HepG2 (cell line): ENCODE results near the gene PALM. TPM values are rescaled to one million over a fixed set of nuclear protein-coding genes. Genes with fewer than 3 reads are reported as not detected.

Source experiments
- CEBPB ChIP-seq: IDR thresholded peaks from 2 replicates; pipeline ENCODE4 v1.6.1; 2011; ENCODE audit warnings: low read depth, low read length, improper control_type of control experiment, borderline replicate concordance
- DMTF1 ChIP-seq: sonication (generic); formaldehyde crosslinking; IDR thresholded peaks from 2 replicates; pipeline ENCODE4 v1.4.0; 2020; ENCODE audit warnings: mild to moderate bottlenecking, missing genetic modification reagents
- FOXO4 ChIP-seq: sonication (generic); formaldehyde crosslinking; conservative IDR thresholded peaks from 2 replicates; pipeline ENCODE4 v1.8.1; 2023; ENCODE audit warnings: missing genetic modification reagents
- FOXP1 ChIP-seq, 2 experiments: fragments of 450-650 bp in 1 of 2; IDR thresholded peaks; 2 replicates each; pipeline ENCODE4 v1.6.1; 2017 to 2018; ENCODE audit warnings: antibody characterized with exemption in 1 of 2
- HOXA3 ChIP-seq: sonication (generic); formaldehyde crosslinking; IDR thresholded peaks from 2 replicates; pipeline ENCODE4 v1.5.0; 2020; ENCODE audit warnings: missing genetic modification reagents
- POLR2AphosphoS2 ChIP-seq: IDR thresholded peaks from 2 replicates; pipeline ENCODE4 v1.6.1; 2011; ENCODE audit warnings: low read depth, low read length, improper control_type of control experiment
- PPARG ChIP-seq: conservative IDR thresholded peaks from 2 replicates; pipeline ENCODE4 v1.6.1; 2016; ENCODE audit warnings: missing biosample characterization, missing genetic modification reagents
- SNAI1 ChIP-seq: sonication (generic); formaldehyde crosslinking; IDR thresholded peaks from 2 replicates; pipeline ENCODE4 v1.5.0; 2020; ENCODE audit warnings: mild to moderate bottlenecking, missing genetic modification reagents, borderline replicate concordance
- TOE1 ChIP-seq: sonication (generic); formaldehyde crosslinking; IDR thresholded peaks from 2 replicates; pipeline ENCODE4 v1.4.0; 2020; ENCODE audit warnings: mild to moderate bottlenecking, missing genetic modification reagents
- ZBTB8A ChIP-seq: sonication (generic); formaldehyde crosslinking; IDR thresholded peaks from 2 replicates; pipeline ENCODE4 v1.4.0; 2020; ENCODE audit warnings: mild to moderate bottlenecking, low read depth, missing genetic modification reagents, borderline replicate concordance
- ZNF333 ChIP-seq: sonication (generic); formaldehyde crosslinking; IDR thresholded peaks from 2 replicates; pipeline ENCODE4 v1.4.0; 2020; ENCODE audit warnings: mild to moderate bottlenecking, missing genetic modification reagents, borderline replicate concordance
- ZNF335 ChIP-seq: sonication (generic); formaldehyde crosslinking; IDR thresholded peaks from 2 replicates; pipeline ENCODE4 v1.4.0; 2020; ENCODE audit warnings: missing genetic modification reagents
- ZNF639 ChIP-seq: conservative IDR thresholded peaks from 2 replicates; pipeline ENCODE4 v1.6.1; 2018; ENCODE audit warnings: missing genetic modification reagents
- ZNF770 ChIP-seq: sonication (generic); formaldehyde crosslinking; IDR thresholded peaks from 2 replicates; pipeline ENCODE4 v1.5.0; 2020; ENCODE audit warnings: mild to moderate bottlenecking, missing genetic modification reagents
- polyA plus RNA-seq, 8 experiments: library from polyadenylated mRNA; depleted of rRNA in 3 of 8; stranded (reverse) in 7 of 8; unstranded in 1 of 8; fragments of >200 nt; fragmentation: Illumina TruSeq in 4 of 8; extraction: Trizol in 4 of 8; gene quantifications; 2 replicates each; pipeline versions ENCODE4 v1.2.1 to v1.2.3, GENCODE V29; 2011 to 2016; ENCODE audit warnings: low read depth in 4 of 8, missing spikeins in 1 of 8, mixed read lengths in 1 of 8; ENCODE audit not compliant: insufficient read depth in 1 of 8
- total RNA-seq, 5 experiments: library from RNA; depleted of rRNA; stranded (reverse); fragments of >200 nt; fragmentation: Illumina TruSeq; extraction: Trizol; gene quantifications; 2 replicates each; pipeline ENCODE4 v1.2.3, GENCODE V29; 2016; ENCODE audit warnings: low read depth in 1 of 5

The PALM gene
- total and polyA plus RNA-seq, 2 of the 13 experiments (the other 11 are each of a cell fraction or from before 2014, with no cell fraction given), result 4.0 to 9.7 TPM

- TF ChIP-seq ZNF639 (CRISPR knock-in tag) (no peak), SNAI1 (CRISPR knock-in tag) (no peak), CEBPB (no peak), FOXP1 (IDR thresholded peaks at IDR 0.05) (no peak), FOXP1 (CRISPR knock-in tag; IDR thresholded peaks at IDR 0.05) (no peak), ZBTB8A (CRISPR knock-in tag) (no peak), PPARG (CRISPR knock-in tag) (no peak), ZNF770 (CRISPR knock-in tag) (peak; percentile 86), POLR2AphosphoS2 (no peak), TOE1 (no peak), FOXO4 (no peak), ZNF335 (CRISPR knock-in tag) (no peak), DMTF1 (CRISPR knock-in tag) (no peak), ZNF333 (CRISPR knock-in tag) (no peak), HOXA3 (CRISPR knock-in tag) (peak; percentile 29; the same call in 1 of the 2 replicates)
Observed at GRCh38 chr19:741506-742131, 32.9 kb downstream of the PALM start (continued).
